ENCODE data around the gene ITPR3. TPM values are rescaled to one million over a fixed set of nuclear protein-coding genes. Genes with fewer than 3 reads are reported as not detected.

Gene ITPR3
- total RNA-seq, 4 donors from 2014 or later = 161 to 265 (median 197) TPM

- intact Hi-C loops (cut with DNase I; ENCODE audit: low total_unique reads) = no loop called here
- WGBS, 2 donors = 86% methylated on average over 15 of the region's 15 CpGs
- no peak for DNase-seq (ENCODE audit: low spot score in 2 of 2)
- no peak overlapping the region for H3K4me3 ChIP-seq (ENCODE audit: low read depth, poor library complexity, severe bottlenecking)
- TF ChIP-seq CTCF (IDR thresholded peaks at IDR 0.05) = no peak
- TF ChIP-seq POLR2A (IDR thresholded peaks at IDR 0.05) = no peak
Measured at GRCh38 chr6:33676416-33677142, 55.5 kb downstream of the ITPR3 start.

GRCh38 chr6:33677143-33677660, 56.1 kb downstream of the ITPR3 start:
- DNase-seq (ENCODE audit: low spot score in 2 of 2) = no peak
- H3K4me3 ChIP-seq (ENCODE audit: low read depth, poor library complexity, severe bottlenecking) = no peak overlapping the region
- intact Hi-C loops (cut with DNase I; ENCODE audit: low total_unique reads) = no loop called here
- 56 to 66% methylated on average over 8 of the region's 8 CpGs for WGBS, 2 donors
- no peak for TF ChIP-seq POLR2A (IDR thresholded peaks at IDR 0.05)
- TF ChIP-seq CTCF (IDR thresholded peaks at IDR 0.05) = no peak

GRCh38 chr6:33677689-33678088, 56.6 kb downstream of the ITPR3 start:
- intact Hi-C loops (cut with DNase I; ENCODE audit: low total_unique reads) = no loop called here
- TF ChIP-seq POLR2A (IDR thresholded peaks at IDR 0.05) (no peak), CTCF (IDR thresholded peaks at IDR 0.05) (no peak)
- no peak overlapping the region for H3K4me3 ChIP-seq (ENCODE audit: low read depth, poor library complexity, severe bottlenecking)
- 90 to 92% methylated on average over 2 of the region's 2 CpGs for WGBS, 2 donors
- DNase-seq (ENCODE audit: low spot score in 2 of 2) = no peak

GRCh38 chr6:33678233-33678931, 57.3 kb downstream of the ITPR3 start:
- H3K4me3 ChIP-seq (ENCODE audit: low read depth, poor library complexity, severe bottlenecking) = no peak overlapping the region
- no peak for DNase-seq (ENCODE audit: low spot score in 2 of 2)
- intact Hi-C loops (cut with DNase I; ENCODE audit: low total_unique reads) = no loop called here
- WGBS, 2 donors = 89 to 93% methylated on average over 23 to 24 of the region's 24 CpGs
- TF ChIP-seq CTCF (IDR thresholded peaks at IDR 0.05) (no peak), POLR2A (IDR thresholded peaks at IDR 0.05) (no peak)

GRCh38 chr6:33678932-33679490, 57.9 kb downstream of the ITPR3 start:
- DNase-seq (ENCODE audit: low spot score in 2 of 2) = no peak
- WGBS, 2 donors = 87 to 88% methylated on average over 12 of the region's 12 CpGs
- TF ChIP-seq POLR2A (IDR thresholded peaks at IDR 0.05) = no peak
- TF ChIP-seq CTCF (IDR thresholded peaks at IDR 0.05) = no peak
- H3K4me3 ChIP-seq (ENCODE audit: low read depth, poor library complexity, severe bottlenecking) = no peak overlapping the region
- intact Hi-C loops (cut with DNase I; ENCODE audit: low total_unique reads) = no loop called here

Data from lower leg skin (tissue), 4 donors.